T-helper 2 cell treated with Interferon-gamma antibody and Interleukin-4, amounts not matched to agents 5 μg/mL and 100 μg/mL, for 36 hours (primary cell): ENCODE data around the gene PLCB4.

Experiments
- DNase-seq: peaks from one replicate; pipeline ENCODE4 v3.0.0; 2021; ENCODE audit warnings: low spot score
- H3K27ac Mint-ChIP-seq: one replicate; pipeline ENCODE4 v1.8.0; 2021; ENCODE audit warnings: mild to moderate bottlenecking, mixed read lengths
- H3K27me3 Mint-ChIP-seq: one replicate; pipeline ENCODE4 v1.8.0; 2021; ENCODE audit warnings: low read depth, mixed read lengths
- H3K36me3 Mint-ChIP-seq: one replicate; pipeline ENCODE4 v1.8.0; 2021; ENCODE audit warnings: low read depth, mixed read lengths
- H3K4me1 Mint-ChIP-seq: one replicate; pipeline ENCODE4 v1.8.0; 2021; ENCODE audit warnings: low read depth, mixed read lengths
- H3K4me3 Mint-ChIP-seq: one replicate; pipeline ENCODE4 v1.8.0; 2022; ENCODE audit warnings: mild to moderate bottlenecking, moderate library complexity, mixed read lengths
- H3K9me3 Mint-ChIP-seq: one replicate; pipeline ENCODE4 v1.8.0; 2021; ENCODE audit warnings: mixed read lengths

Gene PLCB4

GRCh38 chr20:9287826-9288225, 218.9 kb downstream of the PLCB4 start:
- no peaks in the 10 kb centered on the region for H3K27me3 Mint-ChIP-seq
- no peaks in the 10 kb centered on the region for H3K4me1 Mint-ChIP-seq
- peaks cover 5% of the 10 kb centered on the region for H3K9me3 Mint-ChIP-seq
- H3K36me3 Mint-ChIP-seq = no peaks in the 10 kb centered on the region
- no peak for DNase-seq
- no peak overlapping the region for H3K27ac Mint-ChIP-seq
- H3K4me3 Mint-ChIP-seq = no peak overlapping the region

GRCh38 chr20:9290331-9290730, 221.4 kb downstream of the PLCB4 start:
- H3K4me3 Mint-ChIP-seq = no peak overlapping the region
- H3K9me3 Mint-ChIP-seq = peaks cover 8% of the 10 kb centered on the region
- no peak overlapping the region for H3K27ac Mint-ChIP-seq
- H3K27me3 Mint-ChIP-seq = no peaks in the 10 kb centered on the region
- DNase-seq = no peak
- H3K36me3 Mint-ChIP-seq = no peaks in the 10 kb centered on the region
- no peaks in the 10 kb centered on the region for H3K4me1 Mint-ChIP-seq

- Mint-ChIP-seq H3K36me3 (no peaks in the 10 kb centered on the region), H3K9me3 (peaks cover 8% of the 10 kb centered on the region), H3K27me3 (no peaks in the 10 kb centered on the region), H3K27ac (no peak overlapping the region), H3K4me1 (no peaks in the 10 kb centered on the region), H3K4me3 (no peak overlapping the region)
- no peak for DNase-seq
Measured at GRCh38 chr20:9293145-9293544, 224.3 kb downstream of the PLCB4 start.

- Mint-ChIP-seq H3K4me3 (no peak overlapping the region), H3K9me3 (peaks cover 4% of the 10 kb centered on the region), H3K27ac (no peak overlapping the region), H3K27me3 (no peaks in the 10 kb centered on the region), H3K36me3 (no peaks in the 10 kb centered on the region), H3K4me1 (no peaks in the 10 kb centered on the region)
- no peak for DNase-seq
Measured at GRCh38 chr20:9294041-9294440, 225.2 kb downstream of the PLCB4 start.

DNA sequence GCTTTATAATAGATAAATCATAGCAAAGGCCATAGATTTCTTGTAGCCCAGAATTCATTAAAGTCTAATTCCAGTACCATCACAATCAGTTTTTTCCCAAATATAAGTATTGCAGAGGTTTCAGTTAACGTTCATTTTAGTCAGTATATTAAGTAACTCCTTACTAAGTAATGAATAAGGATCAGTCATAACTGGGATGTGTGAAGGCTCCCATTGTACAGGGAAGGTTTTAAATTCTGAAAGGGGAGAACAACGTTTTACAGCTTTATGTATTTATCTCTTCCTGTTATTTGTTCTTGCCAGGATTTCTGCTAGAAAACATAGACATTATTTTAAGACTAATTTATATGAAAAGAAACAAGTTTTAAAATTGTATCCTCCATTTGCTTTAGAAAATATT, 230.0 kb downstream of the PLCB4 start:
- no peak for DNase-seq
- Mint-ChIP-seq H3K27me3 (no peaks in the 10 kb centered on the region), H3K4me3 (no peak overlapping the region), H3K27ac (no peak overlapping the region), H3K4me1 (no peaks in the 10 kb centered on the region), H3K36me3 (no peaks in the 10 kb centered on the region), H3K9me3 (peaks cover 1% of the 10 kb centered on the region)

- Mint-ChIP-seq H3K4me1 (no peaks in the 10 kb centered on the region), H3K27me3 (no peaks in the 10 kb centered on the region), H3K9me3 (peaks cover 3% of the 10 kb centered on the region), H3K36me3 (no peaks in the 10 kb centered on the region), H3K27ac (no peak overlapping the region), H3K4me3 (no peak overlapping the region)
- DNase-seq = no peak
Measured at GRCh38 chr20:9300080-9300479, 231.2 kb downstream of the PLCB4 start.

GRCh38 chr20:9300534-9300933, 231.6 kb downstream of the PLCB4 start:
- Mint-ChIP-seq H3K36me3 (no peaks in the 10 kb centered on the region), H3K4me3 (no peak overlapping the region), H3K4me1 (no peaks in the 10 kb centered on the region), H3K9me3 (peaks cover 3% of the 10 kb centered on the region), H3K27ac (no peak overlapping the region), H3K27me3 (no peaks in the 10 kb centered on the region)
- no peak for DNase-seq

DNA sequence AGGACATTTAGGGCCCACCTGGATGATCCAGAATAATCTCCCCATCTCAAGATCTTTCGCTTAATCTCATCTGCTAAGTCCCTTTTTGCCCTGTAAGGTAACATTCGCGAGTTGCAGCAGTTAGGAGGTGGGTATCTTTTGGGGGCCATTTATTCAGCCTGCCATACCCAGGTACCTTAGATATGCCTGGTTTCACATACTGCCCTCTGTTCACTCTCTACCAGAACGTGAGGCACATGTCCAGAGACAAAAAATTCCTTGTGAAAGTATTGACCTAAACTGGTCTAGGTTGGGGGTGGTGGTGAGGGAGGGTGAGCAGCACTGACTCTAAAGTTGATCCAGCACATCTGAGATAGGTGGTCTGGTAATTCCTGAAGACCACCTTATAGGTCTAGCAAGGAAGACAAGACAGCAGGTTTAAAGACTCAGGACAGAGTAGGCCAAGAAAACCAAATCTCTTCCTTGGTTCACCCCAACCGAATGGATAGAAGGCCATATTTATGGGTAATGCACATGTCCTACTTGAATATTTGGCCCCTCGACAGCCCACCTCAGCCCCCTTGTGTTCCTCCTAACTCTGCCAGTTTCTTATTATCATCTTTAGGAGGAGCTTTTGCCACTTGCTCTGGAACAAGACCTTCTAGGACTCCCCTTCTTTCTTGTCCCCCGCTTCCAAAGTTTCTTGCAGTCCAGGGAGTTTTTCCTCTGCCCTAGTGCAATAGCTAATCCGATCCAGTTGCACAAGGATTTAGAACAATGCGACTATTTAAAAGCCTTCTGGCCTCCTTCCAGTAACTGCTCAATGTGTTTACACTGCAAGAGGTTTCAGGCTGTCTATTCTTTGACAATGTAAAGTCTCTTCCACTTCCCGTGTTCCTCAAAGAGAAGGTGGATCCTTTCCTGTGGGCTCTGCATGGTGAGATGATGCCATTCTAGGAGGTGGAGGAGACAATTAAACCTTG, 232.5 kb downstream of the PLCB4 start:
- Mint-ChIP-seq H3K27me3 (no peaks in the 10 kb centered on the region), H3K27ac (no peak overlapping the region), H3K4me3 (no peak overlapping the region), H3K4me1 (no peaks in the 10 kb centered on the region), H3K9me3 (peaks cover 3% of the 10 kb centered on the region), H3K36me3 (no peaks in the 10 kb centered on the region)
- no peak for DNase-seq

DNA sequence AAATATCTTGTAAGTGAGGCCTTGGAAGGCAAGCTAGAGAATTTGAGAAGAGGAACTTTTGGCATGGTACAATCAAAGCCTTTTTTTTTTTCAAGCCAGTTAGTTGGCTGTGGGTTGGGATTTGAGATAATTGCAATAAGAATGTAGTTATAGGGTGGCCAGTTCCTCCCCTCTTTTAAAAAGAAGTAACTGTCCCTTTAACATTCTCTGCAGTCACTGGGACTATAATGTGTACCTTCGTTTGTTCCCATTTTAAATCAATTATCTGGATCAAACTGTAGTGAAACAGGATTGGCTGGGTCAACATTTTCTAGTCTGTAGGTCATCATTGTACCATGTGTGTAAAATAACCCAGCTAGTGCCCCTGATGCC, 233.2 kb downstream of the PLCB4 start:
- Mint-ChIP-seq H3K4me1 (no peaks in the 10 kb centered on the region), H3K9me3 (peaks cover 3% of the 10 kb centered on the region), H3K27ac (no peak overlapping the region), H3K36me3 (no peaks in the 10 kb centered on the region), H3K4me3 (no peak overlapping the region), H3K27me3 (no peaks in the 10 kb centered on the region)
- DNase-seq = no peak

GRCh38 chr20:9306521-9306920, 237.6 kb downstream of the PLCB4 start:
- H3K4me1 Mint-ChIP-seq = no peaks in the 10 kb centered on the region
- H3K4me3 Mint-ChIP-seq = no peak overlapping the region
- no peak overlapping the region for H3K27ac Mint-ChIP-seq
- no peak for DNase-seq
- H3K9me3 Mint-ChIP-seq = peaks cover 3% of the 10 kb centered on the region
- no peaks in the 10 kb centered on the region for H3K27me3 Mint-ChIP-seq
- H3K36me3 Mint-ChIP-seq = no peaks in the 10 kb centered on the region

DNA sequence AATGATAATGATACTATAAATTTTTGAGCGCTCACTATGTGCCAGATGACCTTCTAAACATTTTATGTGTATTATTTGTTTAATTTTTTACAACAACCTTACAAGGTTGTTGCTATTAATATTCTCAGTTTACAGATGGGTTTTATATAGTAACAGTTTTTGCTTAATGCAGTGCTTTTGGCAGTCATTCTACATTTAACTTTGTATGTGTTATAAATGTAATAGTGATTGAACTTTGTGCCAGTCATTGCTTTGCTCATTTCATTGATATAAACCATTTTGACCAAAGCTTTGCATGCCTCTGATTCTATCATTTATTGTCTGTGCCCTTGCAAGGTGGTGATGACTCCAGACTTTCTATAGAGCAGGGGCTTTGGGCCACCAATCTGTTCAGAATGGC, 239.2 kb downstream of the PLCB4 start:
- H3K36me3 Mint-ChIP-seq = no peaks in the 10 kb centered on the region
- no peak overlapping the region for H3K27ac Mint-ChIP-seq
- H3K9me3 Mint-ChIP-seq = peaks cover 3% of the 10 kb centered on the region
- no peaks in the 10 kb centered on the region for H3K4me1 Mint-ChIP-seq
- no peaks in the 10 kb centered on the region for H3K27me3 Mint-ChIP-seq
- H3K4me3 Mint-ChIP-seq = no peak overlapping the region
- no peak for DNase-seq

GRCh38 chr20:9311132-9311531, 242.2 kb downstream of the PLCB4 start:
- Mint-ChIP-seq H3K4me1 (no peaks in the 10 kb centered on the region), H3K4me3 (no peak overlapping the region), H3K36me3 (no peaks in the 10 kb centered on the region), H3K27me3 (no peaks in the 10 kb centered on the region), H3K27ac (no peak overlapping the region), H3K9me3 (peaks cover 3% of the 10 kb centered on the region)
- DNase-seq = no peak

DNA sequence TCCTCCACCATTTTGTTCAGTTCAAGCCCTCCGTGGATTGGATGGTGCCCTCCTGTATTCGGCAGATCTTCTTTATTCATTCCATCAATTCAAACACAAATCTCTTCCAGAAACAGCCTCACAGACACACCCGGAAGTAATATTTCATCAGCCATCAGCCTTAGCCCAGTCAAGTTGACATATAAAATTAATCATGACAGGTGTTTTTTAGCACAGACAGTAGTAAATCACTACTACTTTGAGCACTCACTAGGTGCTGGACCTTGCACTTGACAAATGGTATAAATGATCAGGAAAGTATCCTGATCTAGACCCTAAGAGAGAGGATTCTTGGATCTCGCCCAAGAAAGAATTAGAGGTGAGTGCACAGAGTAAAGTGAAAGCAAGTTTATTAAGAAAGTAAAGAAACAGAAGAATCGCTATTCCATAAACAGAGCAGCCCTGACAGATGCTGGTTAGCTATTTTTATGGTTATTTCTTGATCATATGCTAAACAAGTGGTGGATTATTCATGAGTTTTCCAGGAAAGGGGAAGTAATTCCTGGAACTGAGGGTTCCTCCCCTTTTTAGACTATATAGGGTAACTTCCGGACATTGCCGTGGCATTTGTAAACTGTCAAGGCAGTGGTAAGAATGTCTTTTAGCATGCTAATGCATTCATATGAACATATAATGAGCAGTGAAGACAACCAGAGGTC, 250.9 kb downstream of the PLCB4 start:
- Mint-ChIP-seq H3K27ac (no peak overlapping the region), H3K27me3 (no peaks in the 10 kb centered on the region), H3K4me1 (peaks cover 2% of the 10 kb centered on the region), H3K9me3 (peaks cover 3% of the 10 kb centered on the region), H3K4me3 (peak overlapping the region; percentile 2), H3K36me3 (no peaks in the 10 kb centered on the region)
- no peak for DNase-seq

DNA sequence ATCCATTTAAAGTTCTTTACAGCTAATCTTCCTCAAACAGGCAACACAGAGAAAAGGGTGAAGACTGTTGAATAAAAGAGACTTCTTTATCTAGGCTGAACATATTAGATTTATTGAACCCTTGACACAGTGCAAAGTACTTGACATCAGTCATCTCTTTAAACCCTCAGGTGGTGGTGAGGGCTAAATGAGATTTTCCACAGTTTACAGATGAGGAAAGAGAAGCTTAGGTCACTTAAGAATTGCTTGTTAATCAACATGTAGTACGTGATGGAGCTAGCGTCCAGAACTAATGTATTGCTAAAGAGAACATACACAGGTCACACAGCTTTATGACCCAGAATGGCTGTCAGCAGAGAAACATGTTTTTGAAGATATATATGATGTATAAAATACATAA, 252.1 kb downstream of the PLCB4 start:
- DNase-seq = no peak
- Mint-ChIP-seq H3K4me1 (peaks cover 2% of the 10 kb centered on the region), H3K9me3 (no peaks in the 10 kb centered on the region), H3K4me3 (no peak overlapping the region), H3K27me3 (no peaks in the 10 kb centered on the region), H3K27ac (no peak overlapping the region), H3K36me3 (no peaks in the 10 kb centered on the region)
